HG02678 (cell line): ENCODE measurements around the gene NCCRP1.
"Not testable (repeated sequence)": the region's sequence is repeated elsewhere in the genome, so short reads cannot be mapped to it uniquely, and the experiment has no call there.

Experiments
- ATAC-seq: cut with Tn5 transposase; IDR thresholded peaks from one replicate; pipeline ENCODE4 v1.9.1; 2021; ENCODE audit warnings: mild to moderate bottlenecking, moderate library complexity; ENCODE audit not compliant: unreplicated experiment

The NCCRP1 gene

GRCh38 chr19:39205449-39205764 lies 8.6 kb downstream of the NCCRP1 start:
- ATAC-seq, result no peak

DNA sequence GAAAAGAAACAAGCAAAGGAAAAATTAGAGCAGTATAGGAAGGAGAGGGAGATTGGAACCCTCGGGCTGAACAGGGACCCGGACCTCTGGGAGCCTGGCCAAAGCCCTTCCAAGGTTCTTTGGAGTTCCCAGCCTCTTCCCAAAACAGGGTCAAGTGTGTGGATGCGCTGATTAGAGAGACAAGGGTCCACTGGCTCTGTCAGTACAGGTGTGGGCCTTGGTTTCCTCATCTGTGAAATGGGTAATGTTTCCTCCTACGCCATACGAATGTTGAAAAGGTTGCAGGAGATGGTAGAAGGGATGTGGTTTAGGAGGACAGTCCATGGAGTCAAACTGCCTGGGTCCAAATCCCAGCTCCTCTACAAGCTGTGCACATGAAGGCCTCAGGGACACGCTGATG lies 9.4 kb downstream of the NCCRP1 start:
- no peak for ATAC-seq

GRCh38 chr19:39207293-39207836 lies 10.6 kb downstream of the NCCRP1 start:
- ATAC-seq, result no peak

- ATAC-seq, result no peak
These were observed 11.5 kb downstream of the NCCRP1 start for GRCh38 chr19:39208175-39208795.

DNA sequence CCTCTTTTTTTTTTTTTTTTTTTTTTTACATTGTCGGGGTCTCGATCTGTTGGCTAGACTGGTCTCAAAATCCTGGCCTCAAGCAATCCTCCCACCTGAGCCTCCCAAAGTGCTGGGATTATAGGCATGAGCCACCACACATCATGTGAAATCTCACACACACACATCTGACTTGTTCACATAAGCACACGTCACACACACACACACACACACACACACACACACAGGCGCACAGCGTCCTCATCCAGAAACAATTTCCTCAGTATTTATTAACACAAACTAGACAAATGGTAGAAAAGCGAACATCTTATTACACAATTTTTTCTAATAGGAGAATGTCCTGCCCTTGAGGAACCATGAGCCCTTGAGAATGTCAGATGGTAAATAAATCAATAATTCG lies 12.4 kb downstream of the NCCRP1 start:
- ATAC-seq, result no peak

GRCh38 chr19:39211731-39212374 lies 15.1 kb downstream of the NCCRP1 start:
- ATAC-seq, result no peak

DNA sequence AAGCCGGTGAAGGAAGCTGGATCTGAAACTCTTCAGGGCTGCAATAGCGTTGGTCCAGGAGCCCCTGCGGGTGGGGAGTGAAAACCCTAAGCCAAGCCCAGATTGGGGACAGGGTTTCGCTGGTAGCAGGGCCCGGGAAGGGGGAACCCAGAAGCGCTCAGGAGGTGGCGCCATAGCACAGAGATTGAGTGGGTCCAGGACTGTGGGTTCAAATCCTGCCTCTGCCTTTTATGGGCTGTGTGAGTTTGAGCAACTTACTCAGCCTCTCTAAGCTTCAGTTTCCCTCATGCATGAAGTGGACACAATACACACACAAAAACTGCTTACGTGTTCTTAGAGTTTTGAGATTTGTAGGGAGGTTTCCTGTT lies 15.6 kb downstream of the NCCRP1 start:
- ATAC-seq, result no peak

- ATAC-seq, result not testable (repeated sequence)
These were observed 18.6 kb downstream of the NCCRP1 start for GRCh38 chr19:39215323-39215722.

DNA sequence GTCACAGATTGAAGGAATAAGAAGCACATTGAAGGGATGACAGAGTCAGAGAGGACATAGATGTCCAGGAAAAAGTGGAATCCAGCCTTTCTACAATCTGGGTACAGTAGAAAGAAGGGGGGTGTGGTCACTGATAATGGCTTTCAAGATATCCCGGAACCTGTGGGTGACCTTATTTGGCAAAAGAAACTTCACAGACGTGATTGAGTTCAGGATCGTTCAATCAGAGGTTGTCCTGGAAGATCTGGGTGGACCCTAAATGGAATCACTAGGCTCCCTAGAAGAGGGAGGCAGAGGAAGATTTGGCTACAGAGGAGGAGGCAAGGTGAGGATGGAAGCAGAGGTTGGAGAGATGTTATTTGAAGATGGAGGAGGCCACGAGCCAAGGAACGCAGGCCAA lies 20.3 kb downstream of the NCCRP1 start:
- no peak for ATAC-seq

DNA sequence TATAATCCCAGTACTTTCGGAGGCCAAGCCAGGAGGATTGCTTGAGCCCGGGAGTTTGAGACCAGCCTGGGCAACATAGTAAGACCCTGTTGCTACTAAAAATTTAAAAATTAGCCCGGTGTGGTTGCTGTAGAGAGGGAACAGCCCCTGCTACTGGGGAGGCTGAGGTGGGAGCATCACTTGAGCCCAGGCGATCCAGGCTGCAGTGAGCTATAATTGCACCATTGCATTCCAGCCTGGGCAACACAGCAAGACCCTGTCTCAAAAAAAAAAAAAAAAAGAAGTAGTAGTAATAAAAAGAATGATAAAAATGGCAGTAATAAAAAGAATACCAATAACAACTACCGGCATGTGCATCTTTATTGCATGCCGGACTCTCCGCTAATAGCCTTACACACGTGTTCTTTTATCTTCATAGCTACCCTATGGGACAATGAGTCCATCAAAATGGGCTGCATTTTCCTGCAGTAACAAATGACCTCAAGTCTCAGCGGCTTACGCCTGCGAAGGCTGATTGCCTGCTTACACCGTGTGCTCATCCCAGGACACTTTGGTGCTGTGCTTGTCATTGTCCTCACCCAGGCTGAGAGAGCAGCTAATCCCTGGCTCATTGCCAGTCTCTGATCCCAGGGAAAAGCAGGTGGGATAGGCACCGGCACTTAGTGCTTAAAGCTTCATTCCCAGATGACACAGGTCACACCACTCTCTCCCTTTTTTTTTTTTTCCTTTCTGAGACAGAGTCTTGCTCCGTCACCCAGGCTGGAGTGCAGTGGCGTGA lies 21.7 kb downstream of the NCCRP1 start:
- ATAC-seq, result no peak

DNA sequence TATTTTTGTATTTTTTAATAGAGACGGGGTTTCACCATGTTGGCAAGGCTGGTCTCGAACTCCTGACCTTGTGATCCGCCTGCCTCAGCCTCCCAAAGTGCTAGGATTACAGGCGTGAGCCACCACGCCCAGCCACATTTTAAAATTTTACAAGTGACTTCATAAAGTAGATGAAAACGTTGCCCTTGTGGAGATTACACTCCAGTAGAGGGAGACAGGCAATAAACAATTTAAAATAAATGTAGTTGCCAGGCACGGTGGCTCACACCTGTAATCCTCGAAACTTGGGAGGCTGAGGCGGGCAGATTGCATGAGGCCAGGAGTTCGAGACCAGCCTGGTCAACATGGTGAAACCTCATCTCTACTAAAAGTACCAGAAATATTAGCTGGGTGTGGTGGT lies 22.3 kb downstream of the NCCRP1 start:
- not testable (repeated sequence) for ATAC-seq

DNA sequence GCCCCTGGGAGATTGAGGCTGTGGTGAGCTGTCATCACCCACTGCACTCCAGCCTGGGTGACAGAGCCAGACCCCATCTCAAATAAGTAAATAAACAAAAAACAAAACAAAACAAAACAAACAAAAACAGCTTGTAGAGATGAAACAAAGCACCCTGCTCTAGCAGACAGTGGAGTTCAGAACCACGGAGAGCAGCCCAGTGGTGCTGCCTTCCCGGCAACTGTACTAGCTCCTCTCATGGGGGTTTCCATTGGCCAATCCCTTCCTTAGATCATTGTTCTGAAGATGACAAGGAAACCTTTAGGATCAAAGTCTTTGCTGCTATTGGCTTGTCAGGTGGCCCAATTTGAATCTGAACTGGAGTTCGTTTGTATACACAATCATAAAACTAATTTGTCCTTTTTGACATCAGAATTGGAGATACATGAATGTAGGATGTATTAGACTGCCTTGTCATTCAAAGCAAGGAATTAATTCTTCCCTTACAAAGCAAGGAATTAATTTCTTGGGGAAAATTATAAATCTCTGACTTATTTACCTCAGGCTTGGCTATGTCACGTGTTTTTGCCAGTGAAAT lies 27.0 kb downstream of the NCCRP1 start:
- ATAC-seq, result no peak

DNA sequence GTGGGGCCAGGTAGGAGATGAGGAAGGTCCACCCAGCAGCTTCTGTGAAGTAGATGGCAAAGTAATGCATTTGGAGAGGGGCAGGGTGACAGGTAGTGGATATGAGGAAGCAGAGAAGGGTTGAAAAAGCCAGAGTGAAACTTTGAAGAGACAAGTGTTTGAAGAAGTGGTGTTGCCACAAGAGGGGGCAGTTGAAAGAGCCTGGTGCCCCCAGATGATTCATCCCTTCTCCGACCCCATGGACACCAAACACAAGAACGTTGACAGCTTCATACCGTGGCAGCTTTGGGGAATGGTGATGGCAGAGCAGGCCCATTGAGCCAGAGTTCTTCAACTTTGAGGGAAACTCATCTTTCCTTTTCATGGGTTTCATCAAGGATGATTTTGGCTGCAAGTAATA lies 28.1 kb downstream of the NCCRP1 start:
- no peak for ATAC-seq

DNA sequence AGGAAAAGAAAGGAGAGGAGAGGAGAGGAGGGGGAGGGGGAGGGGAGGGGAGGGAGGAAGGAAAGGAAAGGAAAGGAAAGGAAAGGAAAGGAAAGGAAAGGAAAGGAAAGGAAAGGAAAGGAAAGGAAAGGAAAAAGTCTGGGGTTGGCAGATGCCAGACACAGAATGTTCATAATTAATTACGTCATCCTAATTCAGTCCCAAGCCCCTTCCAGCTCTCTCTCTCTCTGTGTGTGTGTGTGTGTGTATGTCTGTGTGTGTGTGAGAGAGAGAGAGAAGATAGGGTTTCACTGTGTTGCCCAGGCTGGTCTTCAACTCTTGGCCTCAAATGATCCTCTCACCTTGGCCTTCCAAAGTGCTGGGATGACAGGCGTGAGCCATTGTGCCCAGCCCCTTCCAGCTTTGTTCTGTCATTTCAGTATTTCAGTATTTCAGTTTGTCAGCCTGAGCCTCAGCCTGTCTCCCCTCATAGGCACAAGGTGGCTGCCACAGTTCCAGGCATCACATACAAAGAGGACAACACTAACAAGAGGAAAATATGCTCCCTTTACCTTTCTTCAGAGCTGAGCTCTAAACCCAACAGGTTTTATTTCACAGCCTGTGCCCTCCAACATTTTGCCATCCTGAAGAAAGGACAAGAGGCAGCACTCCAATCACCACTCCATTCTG lies 33.5 kb downstream of the NCCRP1 start:
- ATAC-seq, result no peak

DNA sequence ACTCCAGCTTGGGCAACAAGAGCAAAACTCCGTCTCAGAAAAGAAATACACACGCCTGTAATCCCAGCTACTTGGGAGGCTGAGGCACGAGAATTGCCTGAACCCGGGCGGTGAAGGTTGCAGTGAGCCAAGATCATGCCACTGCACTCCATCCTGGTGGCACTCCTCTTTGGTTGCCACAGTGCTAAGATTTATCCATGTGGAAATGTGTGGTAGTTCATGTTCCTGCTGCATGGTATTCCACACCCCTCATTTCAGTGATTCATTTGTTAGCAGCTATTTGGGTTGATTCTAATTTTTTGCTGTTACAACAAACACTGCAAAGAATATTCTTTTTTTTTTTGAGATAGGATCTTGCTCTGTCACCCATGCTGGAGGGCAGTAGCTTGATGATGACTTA lies 35.9 kb downstream of the NCCRP1 start:
- ATAC-seq, result no peak

DNA sequence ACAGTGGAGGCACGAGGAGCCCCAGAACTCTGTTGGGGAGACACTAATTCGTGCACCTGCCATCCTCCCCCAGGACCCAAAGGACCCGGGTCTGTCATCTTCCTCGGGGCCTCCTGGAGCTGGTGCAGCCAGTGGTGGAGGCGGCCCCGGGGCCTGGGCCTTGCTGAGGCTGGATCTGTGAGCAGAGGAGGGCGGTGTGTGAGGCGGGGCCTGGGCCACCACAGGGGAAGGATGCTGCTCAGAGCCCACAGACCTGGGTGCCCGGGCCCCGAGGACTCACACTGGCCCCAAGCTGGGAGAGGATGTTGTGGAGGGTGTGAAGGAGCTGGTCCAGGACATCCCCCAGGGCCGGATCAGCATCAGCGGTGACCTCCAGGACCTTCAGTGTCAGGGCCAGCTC lies 39.8 kb downstream of the NCCRP1 start:
- no peak for ATAC-seq

DNA sequence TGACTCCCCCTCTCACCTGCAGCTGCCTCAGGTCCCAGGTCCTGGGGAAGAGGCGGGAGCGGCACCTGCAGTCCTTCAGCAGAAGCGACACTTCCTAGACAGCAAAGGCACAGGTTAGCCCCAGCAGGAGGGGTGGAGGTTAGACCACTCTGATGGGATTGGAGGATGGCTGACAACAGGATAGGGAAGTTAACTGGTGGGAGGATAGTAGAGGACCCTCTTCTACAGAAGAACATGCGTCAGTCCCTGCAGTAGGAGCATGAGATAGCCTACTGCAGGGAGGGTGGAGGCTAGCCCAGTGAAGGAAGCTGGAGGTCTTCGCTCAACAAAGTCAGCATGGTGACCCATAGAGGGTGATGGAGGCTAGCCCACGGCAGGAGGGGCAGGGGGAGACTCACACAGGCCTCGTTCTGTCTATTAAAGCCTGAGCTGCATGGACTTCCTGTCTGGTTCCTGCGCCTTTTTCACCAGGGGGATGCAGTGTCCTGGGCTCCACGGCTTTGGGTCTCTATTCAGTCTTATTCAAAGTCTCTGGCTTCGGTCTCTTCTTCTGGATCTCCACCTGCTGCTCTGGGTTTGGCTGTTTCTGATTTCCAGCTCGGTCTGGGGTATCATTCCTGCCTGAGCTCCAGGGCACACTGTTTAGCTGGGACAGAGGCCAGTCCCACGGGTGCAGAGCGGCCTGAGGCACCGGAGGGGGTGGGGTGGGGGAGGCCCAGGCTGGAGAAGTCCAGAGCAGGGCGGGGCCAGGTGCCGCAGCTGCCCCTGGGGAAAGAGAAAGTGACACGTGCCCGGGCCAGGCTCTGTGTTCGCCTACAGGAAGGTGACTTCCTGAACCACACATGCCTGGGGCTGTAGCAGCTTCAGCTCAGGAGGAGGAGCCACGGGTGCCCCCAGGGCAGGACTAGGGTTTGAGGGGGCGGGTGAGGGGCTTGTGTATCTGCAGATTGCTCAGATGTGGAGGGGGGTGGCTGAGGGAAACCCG lies 40.7 kb downstream of the NCCRP1 start:
- ATAC-seq, result no peak

- ATAC-seq, result no peak
These were observed 41.4 kb downstream of the NCCRP1 start for GRCh38 chr19:39238209-39238608.

DNA sequence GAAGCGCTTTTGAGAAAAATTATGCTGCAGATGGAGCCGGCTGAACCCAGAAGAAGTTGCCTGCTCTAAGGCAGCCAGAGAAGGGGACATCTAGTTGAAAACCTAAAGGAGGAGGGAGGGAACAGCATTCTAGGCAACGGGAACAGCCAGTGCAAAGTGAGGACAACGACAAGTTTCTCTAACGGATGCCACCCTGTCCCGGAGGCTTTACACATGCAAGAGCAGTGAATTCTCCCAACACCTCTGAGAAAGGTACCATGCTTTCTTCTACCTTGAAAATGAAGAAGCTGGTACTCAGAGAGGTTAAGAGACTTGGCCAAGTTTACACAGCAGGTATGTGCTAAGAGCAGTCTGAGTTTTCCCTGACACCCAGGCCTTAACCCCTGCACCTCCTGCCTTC lies 42.2 kb downstream of the NCCRP1 start:
- ATAC-seq, result no peak

- no peak for ATAC-seq
These were observed 43.7 kb downstream of the NCCRP1 start for GRCh38 chr19:39240421-39240820.
